HL-60 (cell line): Measurements from ENCODE around the gene PPP1R12B.

ENCODE experiments used
- DNase-seq, 2 experiments: peaks; one replicate each; pipeline ENCODE4 v3.0.0-alpha.2; 2010 to 2020; ENCODE audit warnings: low read depth in 1 of 2, low spot score in 1 of 2
- H3K27ac ChIP-seq: fragments of 250-450 bp; sonication (Bioruptor Pico); replicated peaks from 2 replicates; pipeline ENCODE4 v1.5.1; 2020; ENCODE audit warnings: mild to moderate bottlenecking, moderate library complexity
- H3K27me3 ChIP-seq: fragments of 250-450 bp; sonication (Bioruptor Pico); 2 replicates; pipeline ENCODE4 v1.5.1; 2021; ENCODE audit warnings: mild to moderate bottlenecking, moderate library complexity; ENCODE audit not compliant: insufficient read depth, poor library complexity, severe bottlenecking
- H3K4me3 ChIP-seq: replicated peaks from 2 replicates; pipeline ENCODE4 v1.5.1; 2011; ENCODE audit warnings: mild to moderate bottlenecking, control low read depth, low read length; ENCODE audit not compliant: insufficient read depth
- GABPA ChIP-seq: IDR thresholded peaks from 2 replicates; pipeline ENCODE4 v1.6.1; 2012; ENCODE audit warnings: low read depth
- POLR2AphosphoS5 ChIP-seq: IDR thresholded peaks from 2 replicates; pipeline ENCODE4 v1.6.1; 2012; ENCODE audit warnings: low read depth
- REST ChIP-seq: IDR thresholded peaks from 2 replicates; pipeline ENCODE4 v1.6.1; 2012; ENCODE audit warnings: low read depth; ENCODE audit not compliant: insufficient replicate concordance
- SPI1 ChIP-seq: IDR thresholded peaks from 2 replicates; pipeline ENCODE4 v1.6.1; 2012; ENCODE audit warnings: low read depth, mild to moderate bottlenecking, borderline replicate concordance
- TF ChIP-seq, protein P1 (sequence below): IDR thresholded peaks from one replicate; pipeline ENCODE4 v1.5.1; 2011; ENCODE audit warnings: low read length, control low read depth, inconsistent platforms; ENCODE audit not compliant: insufficient read depth

The PPP1R12B gene

DNA sequence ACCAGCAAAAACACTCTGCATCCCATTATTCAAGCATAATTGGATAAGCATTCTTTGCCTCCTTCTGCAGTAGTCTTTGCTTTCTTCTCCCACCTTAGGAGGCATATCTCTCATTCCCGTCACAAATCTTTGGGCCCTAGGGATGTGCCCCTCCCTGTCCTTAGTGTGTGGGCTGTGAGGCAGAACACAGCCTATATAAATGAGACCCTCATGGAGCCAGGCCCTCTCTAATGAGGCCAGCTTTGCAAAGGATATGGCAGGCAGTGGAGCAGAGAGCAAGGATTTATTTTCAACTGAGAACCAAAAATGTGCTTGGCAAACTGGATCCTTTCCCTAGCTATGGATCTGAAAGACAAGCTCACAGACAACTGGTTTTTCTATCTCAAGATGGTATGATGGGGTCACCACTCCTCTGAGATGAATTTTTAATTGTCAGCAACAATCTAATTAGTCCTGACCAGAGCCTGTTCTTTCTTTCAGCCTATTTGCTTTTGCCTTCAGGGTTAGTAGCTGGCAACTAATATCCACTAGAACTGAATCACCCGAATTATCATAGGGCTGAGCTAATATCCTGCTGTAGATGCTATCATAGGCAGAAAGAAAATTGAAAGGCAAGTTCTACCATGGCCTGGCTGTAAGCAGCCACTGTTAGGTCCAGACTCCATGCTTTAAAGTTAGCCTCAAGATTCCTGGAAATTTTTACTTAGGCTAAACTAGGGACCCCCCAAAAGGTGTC lies 227.6 kb downstream of the PPP1R12B start:
- Histone ChIP-seq H3K4me3 (no peak overlapping the region), H3K27ac (no peak overlapping the region), H3K27me3 (no peaks in the 10 kb centered on the region)
- TF ChIP-seq REST = no peak
- TF ChIP-seq, protein P1, sequence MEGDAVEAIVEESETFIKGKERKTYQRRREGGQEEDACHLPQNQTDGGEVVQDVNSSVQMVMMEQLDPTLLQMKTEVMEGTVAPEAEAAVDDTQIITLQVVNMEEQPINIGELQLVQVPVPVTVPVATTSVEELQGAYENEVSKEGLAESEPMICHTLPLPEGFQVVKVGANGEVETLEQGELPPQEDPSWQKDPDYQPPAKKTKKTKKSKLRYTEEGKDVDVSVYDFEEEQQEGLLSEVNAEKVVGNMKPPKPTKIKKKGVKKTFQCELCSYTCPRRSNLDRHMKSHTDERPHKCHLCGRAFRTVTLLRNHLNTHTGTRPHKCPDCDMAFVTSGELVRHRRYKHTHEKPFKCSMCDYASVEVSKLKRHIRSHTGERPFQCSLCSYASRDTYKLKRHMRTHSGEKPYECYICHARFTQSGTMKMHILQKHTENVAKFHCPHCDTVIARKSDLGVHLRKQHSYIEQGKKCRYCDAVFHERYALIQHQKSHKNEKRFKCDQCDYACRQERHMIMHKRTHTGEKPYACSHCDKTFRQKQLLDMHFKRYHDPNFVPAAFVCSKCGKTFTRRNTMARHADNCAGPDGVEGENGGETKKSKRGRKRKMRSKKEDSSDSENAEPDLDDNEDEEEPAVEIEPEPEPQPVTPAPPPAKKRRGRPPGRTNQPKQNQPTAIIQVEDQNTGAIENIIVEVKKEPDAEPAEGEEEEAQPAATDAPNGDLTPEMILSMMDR = no peak
- TF ChIP-seq POLR2AphosphoS5 = no peak
- no peak for TF ChIP-seq SPI1
- TF ChIP-seq GABPA = no peak
- no peak for DNase-seq

DNA sequence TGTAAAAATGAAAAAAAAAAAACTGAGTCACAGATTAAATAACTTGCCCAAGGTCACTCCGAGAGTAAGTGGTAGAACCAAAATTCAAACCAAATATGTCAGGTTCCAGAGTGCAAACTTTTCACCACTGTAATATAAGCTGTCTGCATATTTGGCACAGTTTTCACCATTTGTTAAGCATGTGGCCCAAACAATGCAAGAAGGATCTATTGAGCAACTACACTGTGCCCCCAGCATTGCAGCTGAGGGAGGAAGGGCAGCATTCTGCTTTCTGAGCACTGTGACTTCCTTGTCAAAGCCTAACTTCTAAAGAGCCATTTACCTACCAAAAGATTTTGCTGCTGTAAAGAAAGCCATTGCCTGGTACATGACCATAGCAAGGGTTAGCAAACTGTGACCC lies 228.3 kb downstream of the PPP1R12B start:
- no peak overlapping the region for H3K4me3 ChIP-seq

DNA sequence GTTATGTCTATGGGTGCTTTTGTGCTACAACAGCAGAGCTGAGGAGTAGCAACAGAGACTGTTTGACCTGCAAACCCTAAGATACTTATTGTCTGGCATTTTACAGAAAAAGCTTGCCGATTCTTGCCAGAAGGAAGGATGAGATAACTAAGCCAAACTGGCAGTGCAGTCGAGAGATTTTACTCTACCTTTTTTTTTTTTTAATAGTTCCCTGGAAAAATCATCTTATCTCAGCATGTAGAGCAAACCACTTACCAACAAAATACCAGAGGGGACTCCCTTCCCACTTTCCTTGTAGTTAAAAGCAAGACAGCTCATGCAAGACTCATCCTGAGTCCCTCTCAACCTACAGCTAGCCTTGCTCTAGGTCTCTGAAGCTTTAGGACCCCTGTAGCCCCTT lies 228.9 kb downstream of the PPP1R12B start:
- Histone ChIP-seq H3K4me3 (no peak overlapping the region), H3K27me3 (no peaks in the 10 kb centered on the region), H3K27ac (no peak overlapping the region)
- TF ChIP-seq POLR2AphosphoS5 (no peak), SPI1 (no peak), REST (no peak), GABPA (no peak)
- TF ChIP-seq, protein P1 = no peak
- no peak for DNase-seq

More for the DNA sequence above, 228.3 kb downstream of the PPP1R12B start:
- peak; percentile 32 to 76 for DNase-seq
- TF ChIP-seq GABPA (no peak), SPI1 (peak; percentile 50; the same call in 1 of the 2 replicates), REST (no peak), POLR2AphosphoS5 (peak; percentile 48; the same call in 1 of the 2 replicates)
- TF ChIP-seq, protein P1 = no peak
- no peak overlapping the region for H3K27ac ChIP-seq
- H3K27me3 ChIP-seq = no peaks in the 10 kb centered on the region
